Thyroid gland (tissue), 4 donors: ENCODE data around the gene ALPI. TPM values are rescaled to one million over a fixed set of nuclear protein-coding genes. Genes with fewer than 3 reads are reported as not detected.
"Not testable (repeated sequence)": the region's sequence is repeated elsewhere in the genome, so short reads cannot be mapped to it uniquely, and the experiment has no call there.

Experiments used
- DNase-seq, 2 donors: peaks; one replicate each; pipeline ENCODE4 v3.0.0-alpha.2; 2019
- H3K27ac ChIP-seq, 3 donors: fragments of 200-600 bp; sonication (generic); 1 replicate in 2 of 3; 2 replicates in 1 of 3; pipeline ENCODE4 v1.5.1; 2016 to 2019; ENCODE audit warnings: mild to moderate bottlenecking in 1 of 3, moderate library complexity in 1 of 3
- H3K27me3 ChIP-seq: fragments of 200-600 bp; sonication (generic); one replicate; pipeline ENCODE4 v1.5.1; 2019
- H3K36me3 ChIP-seq, 2 donors: fragments of 200-600 bp; sonication (generic); one replicate each; pipeline ENCODE4 v1.5.1; 2016 to 2019
- H3K4me1 ChIP-seq, 2 donors: fragments of 200-600 bp; sonication (generic); one replicate each; pipeline ENCODE4 v1.5.1; 2017 to 2019
- H3K4me3 ChIP-seq, 3 donors: fragments of 200-600 bp; sonication (generic); replicated peaks in 1 of 3; 1 replicate in 2 of 3; 2 replicates in 1 of 3; pipeline ENCODE4 v1.5.1; 2016; ENCODE audit warnings: mild to moderate bottlenecking in 1 of 3
- H3K9me3 ChIP-seq: fragments of 200-600 bp; sonication (generic); one replicate; pipeline ENCODE4 v1.5.1; 2017
- POLR2A ChIP-seq, 2 donors: fragments of 450-650 bp; IDR thresholded peaks; one replicate each; pipeline ENCODE4 v1.6.1; 2017; ENCODE audit warnings: antibody characterized with exemption in 2 of 2, mild to moderate bottlenecking in 2 of 2, moderate library complexity in 1 of 2
- whole genome bisulfite sequencing, 2 donors: methylation state at CpG; one replicate each; pipeline ENCODE4 v1.1.5; 2017; 5-methylcytosine and 5-hydroxymethylcytosine counted together
- intact Hi-C: fragments of 100-400 bp; cut with DNase I; formaldehyde crosslinking; loops from one replicate; pipeline ENCODE4 v1.15.1; 2023
- total RNA-seq, 4 donors: library from RNA; depleted of rRNA; stranded (reverse); fragments of >200 nt; gene quantifications; one replicate each; pipeline ENCODE4 v1.2.3, GENCODE V29; 2016
- TF ChIP-seq, protein P1 (sequence below), 6 experiments: fragments of 200-600 bp in 3 of 6; fragments of 450-650 bp in 3 of 6; sonication (generic) in 3 of 6; IDR thresholded peaks; one replicate each; pipeline ENCODE4 v1.5.1; 2016 to 2019; ENCODE audit warnings: antibody characterized with exemption in 6 of 6, mild to moderate bottlenecking in 2 of 6, inconsistent platforms in 1 of 6, moderate library complexity in 1 of 6

ALPI gene
- total RNA-seq, 4 donors from 2014 or later: not detected

- Histone ChIP-seq H3K4me3 (no peak overlapping the region), H3K27ac (no peak overlapping the region), H3K27me3 (no peaks in the 10 kb centered on the region), H3K9me3 (no peaks in the 10 kb centered on the region), H3K4me1 (no peaks in the 10 kb centered on the region), H3K36me3 (no peaks in the 10 kb centered on the region)
- 60 to 76% methylated on average over 9 to 10 of the region's 21 CpGs for WGBS, 2 donors
- TF ChIP-seq, protein P1, sequence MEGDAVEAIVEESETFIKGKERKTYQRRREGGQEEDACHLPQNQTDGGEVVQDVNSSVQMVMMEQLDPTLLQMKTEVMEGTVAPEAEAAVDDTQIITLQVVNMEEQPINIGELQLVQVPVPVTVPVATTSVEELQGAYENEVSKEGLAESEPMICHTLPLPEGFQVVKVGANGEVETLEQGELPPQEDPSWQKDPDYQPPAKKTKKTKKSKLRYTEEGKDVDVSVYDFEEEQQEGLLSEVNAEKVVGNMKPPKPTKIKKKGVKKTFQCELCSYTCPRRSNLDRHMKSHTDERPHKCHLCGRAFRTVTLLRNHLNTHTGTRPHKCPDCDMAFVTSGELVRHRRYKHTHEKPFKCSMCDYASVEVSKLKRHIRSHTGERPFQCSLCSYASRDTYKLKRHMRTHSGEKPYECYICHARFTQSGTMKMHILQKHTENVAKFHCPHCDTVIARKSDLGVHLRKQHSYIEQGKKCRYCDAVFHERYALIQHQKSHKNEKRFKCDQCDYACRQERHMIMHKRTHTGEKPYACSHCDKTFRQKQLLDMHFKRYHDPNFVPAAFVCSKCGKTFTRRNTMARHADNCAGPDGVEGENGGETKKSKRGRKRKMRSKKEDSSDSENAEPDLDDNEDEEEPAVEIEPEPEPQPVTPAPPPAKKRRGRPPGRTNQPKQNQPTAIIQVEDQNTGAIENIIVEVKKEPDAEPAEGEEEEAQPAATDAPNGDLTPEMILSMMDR (IDR thresholded peaks at IDR 0.05): peak in 3 of 6 experiments; percentile 13 to 45 (median 17)
- TF ChIP-seq POLR2A (IDR thresholded peaks at IDR 0.05): no peak
- peak; percentile 21 to 42 for DNase-seq
- intact Hi-C loops: loop anchor here (5.0 kb wide), 2 partner anchors 78 to 537 kb away; partner anchors contain the start of gene PRSS56
These were observed 11.4 kb upstream of the ALPI start for GRCh38 chr2:232444409-232445148.

DNA sequence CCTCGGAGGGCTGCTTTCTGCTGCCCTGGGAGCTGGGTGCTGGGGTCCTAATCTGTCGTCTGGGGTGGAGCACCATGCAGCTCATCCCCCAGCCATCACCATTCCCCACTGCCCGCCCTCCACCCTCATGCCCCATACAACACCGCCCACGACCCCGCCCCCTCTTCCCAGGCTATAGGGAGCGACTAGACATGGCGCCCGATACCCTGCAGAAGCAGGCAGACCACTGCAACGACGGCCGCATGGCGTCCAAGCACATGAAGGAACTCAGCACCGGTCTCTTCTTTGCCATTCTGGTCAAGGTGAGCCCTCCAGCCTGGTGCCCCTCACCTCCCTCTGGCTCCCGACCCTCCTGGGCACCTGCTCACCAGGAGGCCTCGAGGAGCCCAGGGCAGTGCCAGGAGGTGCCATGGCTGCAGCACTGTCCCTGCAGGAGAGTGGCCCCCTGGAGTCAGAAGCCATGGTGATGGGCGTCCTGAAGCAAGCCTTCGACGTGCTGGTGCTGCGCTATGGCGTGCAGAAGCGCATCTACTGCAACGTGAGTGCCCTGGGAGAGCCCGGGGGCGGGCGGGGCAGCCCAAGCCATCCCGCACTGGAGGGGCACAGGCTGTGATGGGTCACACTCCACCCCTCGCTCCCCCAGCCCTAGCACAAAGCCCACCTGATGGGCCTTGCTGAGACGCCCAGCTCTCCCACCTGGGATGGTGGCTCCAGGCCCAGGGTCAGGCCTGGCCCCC lies 10.6 kb upstream of the ALPI start:
- WGBS, 2 donors: 68 to 88% methylated on average over 7 to 15 of the region's 29 CpGs
- H3K27ac ChIP-seq, H3K27me3 ChIP-seq, H3K36me3 ChIP-seq, H3K4me3 ChIP-seq, H3K4me1 ChIP-seq, DNase-seq, H3K9me3 ChIP-seq: not testable (repeated sequence)
- intact Hi-C loops: loop anchor here (5.0 kb wide), 1 partner anchor 77 kb away; the partner anchor contains the start of gene PRSS56

DNA sequence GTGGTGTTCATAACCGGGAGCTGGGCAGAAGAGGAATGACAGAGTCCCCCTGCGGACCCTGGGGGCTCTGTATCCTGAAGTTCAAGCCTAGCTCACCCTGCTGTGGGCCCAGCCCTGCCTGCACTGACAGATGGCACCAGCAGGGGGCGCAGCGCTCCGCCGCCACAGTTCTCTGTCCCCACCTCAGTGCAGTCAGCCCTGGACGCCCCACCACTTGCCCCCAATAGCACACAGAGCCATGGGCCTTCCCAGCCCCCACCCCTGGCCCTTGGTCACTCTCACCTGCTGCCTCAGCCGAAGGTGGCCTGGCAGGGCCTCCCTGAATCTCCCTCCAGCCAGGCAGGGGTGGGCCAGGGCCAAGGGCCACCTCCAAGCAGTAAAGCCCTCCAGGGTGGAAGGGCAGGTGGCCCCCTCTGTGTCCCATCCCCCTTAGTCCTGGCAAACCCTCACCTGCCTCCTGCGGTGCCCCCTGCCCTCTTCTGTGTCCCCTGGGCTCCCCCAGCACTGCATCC lies 9.6 kb upstream of the ALPI start:
- not testable (repeated sequence) for H3K4me3 ChIP-seq, DNase-seq, H3K4me1 ChIP-seq, H3K36me3 ChIP-seq, H3K27ac ChIP-seq, H3K27me3 ChIP-seq, H3K9me3 ChIP-seq
- intact Hi-C loops: loop anchor here (5.0 kb wide), 1 partner anchor 76 kb away; the partner anchor contains the start of gene PRSS56
- TF ChIP-seq, protein P1 (IDR thresholded peaks at IDR 0.05): peak in 3 of 6 experiments; percentile 9 to 53 (median 49)
- 67 to 100% methylated on average over 1 of the region's 9 CpGs for WGBS, 2 donors

DNA sequence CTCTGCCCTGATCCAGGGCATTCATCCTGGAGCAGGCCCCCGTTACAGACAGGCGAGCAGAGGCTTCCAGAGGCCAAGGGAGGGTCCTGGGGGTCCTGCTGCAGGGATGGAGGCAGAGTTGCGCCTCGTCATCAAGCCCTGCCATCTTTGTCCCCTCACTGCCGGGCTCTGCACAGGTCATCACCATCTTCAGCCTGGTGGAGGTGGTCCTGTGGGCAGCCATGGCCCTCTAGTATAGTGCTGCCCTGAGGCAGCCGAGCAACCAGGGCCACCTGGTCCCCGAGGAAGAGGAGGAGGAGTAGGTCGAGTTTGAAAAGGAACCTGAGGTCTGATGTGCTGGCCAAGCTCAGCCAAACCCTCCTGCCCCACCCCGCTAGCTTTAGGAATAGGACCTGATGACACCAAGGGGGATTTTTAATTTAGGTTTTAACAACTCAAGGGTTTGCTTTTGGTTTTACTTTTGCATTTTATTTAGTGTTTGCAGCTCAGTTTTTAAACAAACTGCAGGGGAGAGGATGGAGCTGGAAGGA lies 8.8 kb upstream of the ALPI start:
- no peak for TF ChIP-seq POLR2A (IDR thresholded peaks at IDR 0.05)
- TF ChIP-seq, protein P1 (IDR thresholded peaks at IDR 0.05): no peak
- Histone ChIP-seq H3K9me3 (no peaks in the 10 kb centered on the region), H3K4me1 (no peaks in the 10 kb centered on the region), H3K36me3 (no peaks in the 10 kb centered on the region), H3K27me3 (no peaks in the 10 kb centered on the region), H3K27ac (no peak overlapping the region), H3K4me3 (no peak overlapping the region)
- intact Hi-C loops: loop anchor here (5.0 kb wide), 1 partner anchor 75 kb away; the partner anchor contains the start of gene PRSS56
- DNase-seq: no peak
- 72 to 96% methylated on average over 5 to 9 of the region's 9 CpGs for WGBS, 2 donors

DNA sequence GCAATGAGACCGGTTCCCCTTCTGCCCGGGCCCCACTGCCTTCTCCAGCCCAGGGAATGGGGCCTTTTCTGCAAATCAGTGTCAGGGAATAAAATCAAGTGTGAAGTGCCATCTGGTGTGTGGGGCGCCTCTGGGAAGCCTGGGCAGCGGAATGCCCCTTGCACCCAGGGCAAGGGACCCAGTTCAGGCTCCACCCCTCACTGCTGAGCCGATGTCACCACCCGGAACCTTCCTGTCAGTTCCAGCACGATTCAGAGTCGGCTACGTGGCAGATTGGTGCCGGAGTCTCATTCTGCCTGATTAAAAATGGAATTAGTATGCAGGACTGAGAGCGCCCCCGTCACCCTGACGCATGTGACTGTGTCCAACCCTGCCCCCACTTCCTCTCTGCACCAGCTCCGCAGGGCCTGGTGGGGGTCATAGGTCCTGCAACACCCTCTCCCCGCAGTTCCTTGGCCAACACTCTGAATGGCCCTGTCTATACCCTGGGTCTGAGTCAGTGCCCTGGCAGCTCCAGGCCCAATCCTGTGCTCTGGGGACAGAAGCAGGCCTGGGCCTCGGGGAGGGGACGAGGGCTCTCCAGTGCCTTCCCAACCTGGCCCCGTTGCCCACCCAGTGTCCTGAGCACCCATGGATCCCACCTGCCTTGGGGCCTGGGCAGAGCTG lies 8.2 kb upstream of the ALPI start:
- no peaks in the 10 kb centered on the region for H3K4me1 ChIP-seq
- no peaks in the 10 kb centered on the region for H3K27me3 ChIP-seq
- no peak overlapping the region for H3K27ac ChIP-seq
- H3K36me3 ChIP-seq: no peaks in the 10 kb centered on the region
- no peaks in the 10 kb centered on the region for H3K9me3 ChIP-seq
- no peak for DNase-seq
- intact Hi-C loops: loop anchor here (5.0 kb wide), 1 partner anchor 75 kb away; the partner anchor contains the start of gene PRSS56
- H3K4me3 ChIP-seq: no peak overlapping the region
- TF ChIP-seq POLR2A (IDR thresholded peaks at IDR 0.05): no peak
- TF ChIP-seq, protein P1 (IDR thresholded peaks at IDR 0.05): no peak
- 87 to 88% methylated on average over 13 to 18 of the region's 18 CpGs for WGBS, 2 donors
